GM21737 (cell line): ENCODE measurements around the gene SOD2.
"Not testable (repeated sequence)": the region's sequence is repeated elsewhere in the genome, so short reads cannot be mapped to it uniquely, and the experiment has no call there.

Source experiments
- ATAC-seq: cut with Tn5 transposase; IDR thresholded peaks from one replicate; pipeline ENCODE4 v1.9.1; 2021; ENCODE audit warnings: mild to moderate bottlenecking, moderate library complexity; ENCODE audit not compliant: unreplicated experiment

The SOD2 gene

DNA sequence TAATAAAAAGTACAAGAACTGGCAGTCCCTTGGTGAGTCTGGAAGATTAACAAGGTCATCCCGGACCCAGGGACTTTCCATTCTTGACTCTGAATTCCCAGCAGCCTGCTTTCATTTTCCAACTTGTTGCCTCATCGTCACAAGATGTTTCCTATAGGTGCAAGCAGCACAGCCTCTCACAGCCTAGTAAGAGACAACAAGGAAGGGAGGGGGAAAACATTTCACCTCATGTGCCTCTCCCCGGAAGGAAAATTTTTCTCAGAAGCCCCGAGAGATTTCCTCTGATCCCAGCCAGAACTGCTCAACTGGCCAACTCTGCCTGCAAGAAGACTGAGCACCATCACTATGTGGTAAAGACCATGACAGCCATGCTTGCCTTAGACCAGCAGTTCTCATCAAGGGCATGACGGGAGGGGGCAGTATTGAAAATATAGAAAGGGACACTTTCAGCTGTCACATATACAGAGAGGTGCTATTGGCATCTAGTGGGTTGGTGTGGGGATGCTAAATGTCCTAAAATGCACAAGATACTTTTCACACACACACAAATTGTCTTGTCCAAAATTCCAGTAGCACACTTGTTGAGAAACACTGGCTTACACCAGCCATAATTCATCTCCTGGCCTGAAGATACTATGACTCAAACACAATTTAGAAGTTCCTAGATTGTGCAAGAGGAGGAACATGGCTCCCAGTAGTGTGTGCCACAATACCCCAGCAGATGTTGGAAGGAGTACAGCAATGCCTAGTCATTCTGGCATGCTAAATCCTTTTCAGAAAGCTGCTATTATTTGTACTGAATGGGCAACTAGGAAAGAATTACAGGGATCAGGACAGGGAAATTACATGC lies 23.4 kb upstream of the SOD2 start:
- no peak for ATAC-seq

DNA sequence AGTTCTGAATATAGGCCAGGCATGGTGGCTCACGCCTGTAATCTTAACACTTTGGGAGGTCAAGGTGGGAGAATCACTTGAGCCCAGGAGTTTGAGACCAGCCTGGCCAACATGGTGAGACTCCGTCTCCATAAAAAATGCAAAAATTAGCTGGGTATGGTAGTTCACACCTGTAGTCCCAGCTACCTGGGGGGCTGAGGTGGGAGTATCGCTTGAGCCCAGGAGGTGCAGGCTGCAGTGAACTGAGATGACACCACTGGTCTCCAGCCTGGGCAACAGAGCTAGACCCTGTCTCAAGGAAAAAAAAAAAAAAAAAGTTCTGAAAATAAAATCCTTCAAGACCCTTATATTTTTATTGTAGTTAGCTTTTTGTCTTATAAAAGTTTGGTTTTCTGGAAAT lies 22.6 kb upstream of the SOD2 start:
- ATAC-seq = no peak

GRCh38 chr6:159715166-159715565 lies 22.1 kb upstream of the SOD2 start:
- no peak for ATAC-seq

DNA sequence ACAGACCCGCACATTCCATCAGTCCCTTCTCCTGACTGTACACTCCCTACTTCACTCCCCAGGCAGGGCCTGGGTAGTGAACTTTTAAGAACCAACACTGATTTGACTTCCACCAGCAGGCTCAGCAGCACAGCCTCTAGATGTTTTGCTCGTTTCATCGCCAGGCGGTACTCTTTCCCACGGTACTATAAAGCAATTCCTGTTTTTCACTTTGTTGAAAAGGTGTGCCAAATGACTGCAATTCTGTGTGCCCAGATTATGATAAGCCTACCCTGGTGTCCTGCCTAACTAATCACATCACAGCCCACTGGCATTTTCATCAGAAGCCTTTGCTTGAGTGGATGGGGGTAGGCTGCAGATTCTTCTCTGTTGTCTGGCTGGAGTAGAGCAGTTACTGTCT lies 21.4 kb upstream of the SOD2 start:
- no peak for ATAC-seq

- no peak for ATAC-seq
Observed at GRCh38 chr6:159713984-159714383, 20.9 kb upstream of the SOD2 start.

DNA sequence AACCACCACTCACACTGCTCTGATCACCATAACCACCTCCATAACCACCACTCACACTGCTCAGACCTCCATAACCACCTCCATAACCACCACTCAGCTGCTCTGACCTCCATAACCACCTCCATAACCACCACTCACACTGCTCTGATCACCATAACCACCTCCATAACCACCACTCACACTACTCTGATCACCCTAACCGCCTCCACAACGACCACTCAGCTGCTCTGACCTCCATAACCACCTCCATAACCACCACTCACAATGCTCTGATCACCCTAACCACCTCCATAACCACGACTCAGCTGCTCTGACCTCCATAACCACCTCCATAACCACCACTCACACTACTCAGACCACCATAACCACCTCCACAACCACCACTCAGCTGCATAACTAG lies 19.3 kb upstream of the SOD2 start:
- not testable (repeated sequence) for ATAC-seq

GRCh38 chr6:159710603-159711002 lies 17.6 kb upstream of the SOD2 start:
- ATAC-seq = not testable (repeated sequence)

- ATAC-seq = no peak
Observed at GRCh38 chr6:159701413-159701999, 8.5 kb upstream of the SOD2 start.

GRCh38 chr6:159700970-159701369 lies 7.9 kb upstream of the SOD2 start:
- ATAC-seq = no peak

GRCh38 chr6:159695984-159696383 lies 2.9 kb upstream of the SOD2 start:
- no peak for ATAC-seq

GRCh38 chr6:159693894-159694545 lies 979 bp upstream of the SOD2 start:
- peak; percentile 1 for ATAC-seq

DNA sequence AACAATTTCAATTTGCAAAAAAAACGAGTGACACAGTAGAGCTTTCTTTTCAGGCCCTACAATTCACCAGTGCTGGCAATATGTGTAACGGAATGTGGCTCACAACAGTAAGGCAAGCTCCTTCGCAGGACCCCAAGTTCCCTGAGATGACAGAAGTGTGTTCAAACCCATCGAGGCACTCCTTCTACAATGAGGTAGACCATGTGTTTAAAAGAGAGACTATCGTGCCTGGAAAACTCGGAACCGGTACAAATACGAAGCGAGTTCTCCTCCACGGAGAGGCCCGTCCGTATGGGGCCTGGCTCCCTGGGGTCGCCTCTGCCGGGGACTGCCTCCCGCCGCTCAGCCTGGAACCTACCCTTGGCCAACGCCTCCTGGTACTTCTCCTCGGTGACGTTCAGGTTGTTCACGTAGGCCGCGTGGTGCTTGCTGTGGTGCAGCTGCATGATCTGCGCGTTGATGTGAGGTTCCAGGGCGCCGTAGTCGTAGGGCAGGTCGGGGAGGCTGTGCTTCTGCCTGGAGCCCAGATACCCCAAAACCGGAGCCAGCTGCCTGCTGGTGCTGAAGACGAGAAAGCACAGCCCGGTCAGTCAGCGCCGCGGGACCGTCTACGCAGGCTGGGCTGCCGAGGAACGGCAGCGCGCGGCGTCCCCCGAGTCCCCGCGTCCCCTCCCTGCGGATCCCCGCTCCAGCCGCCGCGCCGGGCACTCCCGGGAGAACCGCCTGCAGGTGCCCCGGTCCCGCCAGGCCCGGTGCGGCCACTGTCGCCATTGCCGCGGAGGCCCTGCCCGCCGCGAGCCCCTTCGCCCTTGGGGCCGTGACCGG lies 526 bp downstream of the SOD2 start:
- ATAC-seq = peak; percentile 27

DNA sequence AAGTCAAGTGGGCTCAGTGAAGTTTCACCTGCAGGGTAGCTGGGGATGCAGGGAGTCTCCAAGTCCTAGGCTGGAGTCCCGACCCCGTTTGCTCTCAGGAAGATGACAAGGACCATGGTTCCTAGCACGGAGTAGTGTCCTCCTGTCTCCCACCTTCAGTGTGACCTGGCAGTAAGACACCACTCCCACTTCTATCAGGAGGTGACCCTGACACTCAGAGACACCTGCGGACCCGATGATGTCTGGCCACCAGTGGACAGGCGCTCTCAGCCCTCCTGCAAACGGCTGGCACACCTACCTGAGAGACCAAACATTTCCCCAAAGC lies 1.1 kb downstream of the SOD2 start:
- ATAC-seq = no peak

DNA sequence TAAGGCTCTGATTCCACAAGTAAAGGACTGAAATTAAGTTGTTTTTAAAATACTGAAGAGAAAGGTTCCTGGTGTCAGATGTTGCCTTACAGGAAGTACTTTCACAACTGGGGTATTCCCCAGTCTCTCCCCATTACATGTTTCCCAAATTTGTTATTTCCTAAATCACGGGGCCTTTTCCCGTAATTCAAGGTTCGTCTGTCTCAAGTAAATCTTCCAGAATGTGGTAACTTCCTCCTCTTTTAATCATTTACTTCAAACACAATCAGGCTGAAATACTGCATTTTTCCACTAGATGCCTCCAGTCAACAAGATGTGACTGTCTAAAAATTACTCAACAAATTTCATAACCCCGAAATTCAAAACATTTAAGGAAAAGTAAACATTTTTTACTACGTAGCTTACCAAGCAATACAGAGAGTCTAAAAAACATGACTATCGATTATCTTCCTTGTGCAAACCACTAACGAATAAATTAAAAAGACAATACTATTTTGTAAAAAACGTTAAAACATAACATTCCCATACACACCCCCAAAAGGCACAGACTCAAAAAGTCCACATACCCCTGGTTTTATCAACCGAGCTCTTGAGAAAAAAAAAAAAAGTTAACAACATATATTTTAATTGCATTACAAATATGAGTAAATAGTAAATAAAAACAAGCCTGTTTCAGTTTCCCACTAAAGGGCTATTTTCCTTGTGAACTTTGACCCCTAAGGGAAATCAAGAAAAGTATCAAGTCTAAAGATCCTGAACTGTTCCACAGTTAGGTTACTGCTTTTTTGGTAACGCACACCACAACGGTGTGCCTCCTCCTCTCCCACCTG lies 1.7 kb downstream of the SOD2 start:
- no peak for ATAC-seq

DNA sequence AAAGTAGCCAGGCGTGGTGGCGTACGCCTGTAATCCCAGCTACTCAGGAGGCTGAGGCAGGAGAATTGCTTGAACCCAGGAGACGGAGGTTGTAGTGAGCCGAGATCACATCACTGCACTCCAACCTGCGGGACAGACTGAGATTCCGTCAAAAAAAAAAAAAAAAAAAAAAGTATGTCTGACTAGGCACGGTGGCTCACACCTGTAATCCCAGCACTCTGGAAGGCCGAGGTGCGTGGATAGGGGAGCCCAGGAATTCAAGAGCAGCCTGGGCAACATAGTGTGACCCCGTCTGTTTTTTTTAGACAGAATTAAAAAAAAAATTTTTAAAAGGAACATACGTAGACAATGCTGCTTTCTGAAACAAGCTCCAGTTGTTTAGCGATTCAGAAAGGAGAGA lies 2.9 kb downstream of the SOD2 start:
- ATAC-seq = not testable (repeated sequence)

DNA sequence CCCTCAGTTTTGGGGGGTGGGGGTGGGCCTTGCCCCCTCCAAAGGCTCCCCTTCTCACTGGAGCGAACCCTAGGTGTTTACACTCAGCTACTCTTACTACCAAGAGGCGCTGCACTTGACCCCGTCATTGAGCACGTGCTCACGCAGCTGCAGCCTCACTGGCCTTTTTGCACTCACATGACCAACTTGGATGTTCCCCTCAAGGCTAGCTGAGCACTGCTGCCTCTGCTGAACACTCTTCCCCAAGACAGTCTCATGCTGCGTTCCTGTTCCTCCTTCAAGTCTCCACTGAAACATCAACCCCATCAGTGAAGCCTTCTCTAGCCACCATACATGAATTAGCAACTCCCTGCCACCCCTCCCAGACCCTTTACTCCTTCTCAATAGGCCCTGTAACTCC lies 4.0 kb downstream of the SOD2 start:
- no peak for ATAC-seq

DNA sequence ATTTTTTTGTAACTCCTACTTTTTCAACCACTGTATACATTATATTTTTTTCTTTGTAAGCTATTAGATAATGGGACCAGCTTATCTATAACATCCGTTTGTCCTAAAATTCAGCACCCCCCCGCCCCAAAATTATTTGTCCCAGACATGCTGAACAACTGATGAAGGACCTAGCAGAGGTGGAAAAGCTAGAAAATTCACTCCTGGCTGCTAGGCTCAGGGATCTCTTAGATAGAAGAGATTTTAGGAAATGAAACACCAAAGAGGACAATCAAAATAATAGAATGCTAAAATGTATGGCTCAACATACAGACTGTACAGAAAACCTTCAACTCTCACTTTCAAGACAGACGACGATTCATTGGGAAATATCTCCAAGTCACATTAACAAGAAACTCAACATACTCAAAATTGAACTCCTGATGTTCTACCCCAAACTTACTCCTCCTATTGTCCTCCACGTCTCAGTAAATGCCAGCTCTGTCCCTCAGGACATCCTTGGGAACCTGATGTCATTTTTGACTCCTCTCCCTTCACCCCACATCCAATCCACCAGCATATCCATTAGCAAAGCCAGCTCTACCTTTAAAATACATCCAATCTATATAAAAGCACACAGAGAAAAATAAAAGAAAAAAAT lies 4.7 kb downstream of the SOD2 start:
- ATAC-seq = no peak

DNA sequence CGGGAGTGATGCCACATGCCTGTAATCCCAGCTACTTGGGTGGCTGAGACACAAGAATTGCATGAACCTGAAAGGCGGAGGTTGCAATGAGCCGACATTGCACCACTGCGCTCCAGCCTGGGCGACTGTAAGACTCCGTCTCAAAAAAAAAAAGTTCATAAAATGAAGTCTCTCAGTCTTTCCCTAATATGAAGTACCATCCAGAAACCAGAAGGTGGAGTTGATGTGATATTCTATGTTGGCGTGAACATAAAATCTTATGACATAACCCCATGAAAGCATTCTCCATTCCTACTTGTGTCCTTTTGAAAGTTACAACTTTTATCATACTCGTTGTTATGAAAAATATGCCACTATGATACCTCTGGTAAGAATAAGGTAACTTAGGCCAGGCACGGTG lies 5.7 kb downstream of the SOD2 start:
- ATAC-seq = no peak

- ATAC-seq = no peak
Observed at GRCh38 chr6:159686703-159687102, 6.3 kb downstream of the SOD2 start.

DNA sequence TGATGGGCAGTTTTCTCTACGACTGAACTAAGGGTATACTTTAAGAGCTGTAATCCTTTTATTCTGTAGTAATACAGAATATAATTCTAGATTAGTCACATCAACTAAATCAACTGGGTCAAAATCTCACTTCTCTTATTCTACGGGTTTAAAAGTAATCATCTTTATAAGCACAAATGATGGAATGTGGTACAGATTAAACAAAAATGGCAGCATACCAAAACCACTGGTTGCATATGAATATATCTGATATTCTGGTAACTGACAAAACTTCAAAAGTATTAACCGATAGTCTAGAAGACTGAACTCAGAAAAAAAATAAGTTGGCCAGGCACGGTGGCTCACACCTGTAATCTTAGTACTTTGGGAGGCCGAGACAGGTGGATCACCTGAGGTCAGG lies 7.0 kb downstream of the SOD2 start:
- ATAC-seq = no peak
